Progenitor cell of endocrine pancreas (in vitro differentiated cells): ENCODE data around the gene FUT1. TPM values are rescaled to one million over a fixed set of nuclear protein-coding genes. Genes with fewer than 3 reads are reported as not detected.

Experiments
- DNase-seq: peaks from one replicate; pipeline ENCODE4 v3.0.0; 2021; ENCODE audit warnings: low spot score; ENCODE audit not compliant: unreplicated experiment
- H3K27ac Mint-ChIP-seq: 2 replicates; pipeline ENCODE4 v1.8.0; 2021; ENCODE audit warnings: mild to moderate bottlenecking, moderate library complexity, mixed read lengths
- H3K27me3 Mint-ChIP-seq: 2 replicates; pipeline ENCODE4 v1.8.0; 2021; ENCODE audit warnings: mixed read lengths
- H3K36me3 Mint-ChIP-seq: 2 replicates; pipeline ENCODE4 v1.8.0; 2022; ENCODE audit warnings: mixed read lengths; ENCODE audit not compliant: insufficient read depth
- H3K4me1 Mint-ChIP-seq: 2 replicates; pipeline ENCODE4 v1.8.0; 2021; ENCODE audit warnings: low read depth, mixed read lengths
- H3K4me3 Mint-ChIP-seq: 2 replicates; pipeline ENCODE4 v1.8.0; 2021; ENCODE audit warnings: low read depth, mild to moderate bottlenecking, moderate library complexity, mixed read lengths
- H3K9me3 Mint-ChIP-seq: 2 replicates; pipeline ENCODE4 v1.8.0; 2021; ENCODE audit warnings: low read depth, mixed read lengths
- total RNA-seq: library from RNA; stranded (reverse); gene quantifications from 2 replicates; pipeline ENCODE4 v1.2.1, GENCODE V29; 2021
- TF ChIP-seq, protein P1 (sequence below): fragments of 200-600 bp; sonication (generic); IDR thresholded peaks from one replicate; pipeline ENCODE4 v1.5.0; 2021; ENCODE audit warnings: antibody characterized with exemption, mild to moderate bottlenecking; ENCODE audit not compliant: unreplicated experiment

FUT1 gene
- total RNA-seq, 1 donor from 2014 or later, result 5.4 TPM

DNA sequence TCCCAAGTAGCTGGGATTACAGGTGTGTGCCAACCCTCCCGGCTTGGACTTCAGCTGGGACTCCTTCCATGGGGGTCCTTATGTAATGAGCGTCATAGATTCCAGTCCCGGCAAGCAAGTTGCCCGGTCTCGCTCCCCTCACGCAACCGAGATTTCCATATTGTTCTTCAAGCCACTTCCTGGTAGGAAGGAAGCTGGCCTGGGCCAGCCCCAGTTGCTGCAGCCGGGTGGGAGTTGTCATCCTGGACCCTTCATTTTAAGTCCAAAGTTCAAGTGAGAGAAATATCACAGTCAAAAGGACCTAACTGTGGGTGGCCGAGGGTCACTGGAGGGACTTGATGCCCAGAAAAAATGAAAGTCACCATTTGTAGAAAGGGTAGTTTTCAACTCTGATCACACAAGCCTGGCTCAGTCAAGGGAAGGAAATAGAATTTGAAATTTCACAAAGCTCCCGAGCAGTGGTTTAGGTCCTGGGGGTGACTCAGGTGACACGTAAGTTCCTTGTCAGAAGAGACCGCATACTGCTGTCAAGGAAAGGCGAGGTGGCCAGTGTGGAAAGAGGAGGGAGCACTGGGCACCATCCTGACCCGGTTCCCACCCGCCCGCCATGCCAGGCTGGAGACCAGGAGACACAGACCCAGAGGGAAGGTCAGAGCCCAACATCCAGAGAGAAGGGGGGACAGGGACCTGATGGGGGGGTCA, 8.2 kb upstream of the FUT1 start:
- H3K9me3 Mint-ChIP-seq, result no peaks in the 10 kb centered on the region
- no peaks in the 10 kb centered on the region for H3K4me1 Mint-ChIP-seq
- DNase-seq, result no peak
- H3K36me3 Mint-ChIP-seq, result no peaks in the 10 kb centered on the region
- H3K4me3 Mint-ChIP-seq, result no peak overlapping the region
- H3K27ac Mint-ChIP-seq, result no peak overlapping the region
- TF ChIP-seq, protein P1, sequence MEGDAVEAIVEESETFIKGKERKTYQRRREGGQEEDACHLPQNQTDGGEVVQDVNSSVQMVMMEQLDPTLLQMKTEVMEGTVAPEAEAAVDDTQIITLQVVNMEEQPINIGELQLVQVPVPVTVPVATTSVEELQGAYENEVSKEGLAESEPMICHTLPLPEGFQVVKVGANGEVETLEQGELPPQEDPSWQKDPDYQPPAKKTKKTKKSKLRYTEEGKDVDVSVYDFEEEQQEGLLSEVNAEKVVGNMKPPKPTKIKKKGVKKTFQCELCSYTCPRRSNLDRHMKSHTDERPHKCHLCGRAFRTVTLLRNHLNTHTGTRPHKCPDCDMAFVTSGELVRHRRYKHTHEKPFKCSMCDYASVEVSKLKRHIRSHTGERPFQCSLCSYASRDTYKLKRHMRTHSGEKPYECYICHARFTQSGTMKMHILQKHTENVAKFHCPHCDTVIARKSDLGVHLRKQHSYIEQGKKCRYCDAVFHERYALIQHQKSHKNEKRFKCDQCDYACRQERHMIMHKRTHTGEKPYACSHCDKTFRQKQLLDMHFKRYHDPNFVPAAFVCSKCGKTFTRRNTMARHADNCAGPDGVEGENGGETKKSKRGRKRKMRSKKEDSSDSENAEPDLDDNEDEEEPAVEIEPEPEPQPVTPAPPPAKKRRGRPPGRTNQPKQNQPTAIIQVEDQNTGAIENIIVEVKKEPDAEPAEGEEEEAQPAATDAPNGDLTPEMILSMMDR, result no peak
- peaks cover 30% of the 10 kb centered on the region for H3K27me3 Mint-ChIP-seq

DNA sequence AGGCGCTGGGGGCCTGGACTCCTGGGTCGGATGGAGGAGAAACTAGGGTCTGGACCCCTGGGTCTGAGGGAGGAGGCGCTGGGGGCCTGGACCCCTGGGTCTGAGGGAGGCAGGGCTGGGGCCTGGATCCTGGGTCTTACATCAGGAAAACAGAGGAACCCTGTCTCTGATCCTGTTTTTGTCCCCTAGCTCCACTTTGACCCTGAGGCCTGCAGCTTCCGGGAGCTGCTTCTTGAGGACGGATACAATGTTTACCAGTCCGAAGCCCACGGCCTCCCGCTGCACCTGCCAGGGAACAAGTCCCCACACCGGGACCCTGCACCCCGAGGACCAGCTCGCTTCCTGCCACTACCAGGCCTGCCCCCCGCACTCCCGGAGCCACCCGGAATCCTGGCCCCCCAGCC, 5.3 kb upstream of the FUT1 start:
- DNase-seq, result no peak
- TF ChIP-seq, protein P1, result no peak
- H3K9me3 Mint-ChIP-seq, result no peaks in the 10 kb centered on the region
- no peaks in the 10 kb centered on the region for H3K36me3 Mint-ChIP-seq
- H3K4me3 Mint-ChIP-seq, result no peak overlapping the region
- peaks cover 24% of the 10 kb centered on the region for H3K27me3 Mint-ChIP-seq
- H3K27ac Mint-ChIP-seq, result no peak overlapping the region
- H3K4me1 Mint-ChIP-seq, result peaks cover 8% of the 10 kb centered on the region

DNA sequence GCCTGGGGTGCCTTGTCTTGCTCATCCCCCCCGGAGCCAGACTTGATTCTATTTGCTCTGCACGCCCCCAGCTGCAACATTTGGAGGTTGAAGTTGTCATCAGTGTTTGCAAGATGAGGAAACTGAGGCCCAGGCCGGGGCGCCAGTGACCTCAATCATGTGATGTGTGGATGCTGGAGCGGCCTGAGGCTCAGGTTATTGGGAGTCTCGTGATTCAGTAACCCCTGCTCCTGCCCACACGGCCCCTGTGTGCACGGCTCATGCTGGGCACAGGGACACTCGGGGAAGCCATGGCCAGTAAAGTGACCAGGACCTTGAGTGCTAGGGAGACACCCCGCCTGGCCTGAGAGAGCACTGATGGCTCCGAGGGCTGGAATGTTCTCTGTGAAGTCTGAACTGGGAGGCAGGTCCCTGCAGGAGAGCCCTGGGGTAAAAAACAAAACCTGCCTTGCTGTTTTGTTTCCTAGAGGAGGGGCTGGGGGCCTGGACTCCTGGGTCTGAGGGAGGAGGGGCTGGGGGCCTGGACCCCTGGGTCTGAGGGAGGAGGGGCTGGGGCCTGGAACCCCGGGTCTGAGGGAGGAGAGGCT, 4.7 kb upstream of the FUT1 start:
- TF ChIP-seq, protein P1, result no peak
- no peak overlapping the region for H3K27ac Mint-ChIP-seq
- H3K4me3 Mint-ChIP-seq, result no peak overlapping the region
- H3K4me1 Mint-ChIP-seq, result peaks cover 9% of the 10 kb centered on the region
- no peak for DNase-seq
- H3K9me3 Mint-ChIP-seq, result no peaks in the 10 kb centered on the region
- H3K36me3 Mint-ChIP-seq, result no peaks in the 10 kb centered on the region
- peaks cover 18% of the 10 kb centered on the region for H3K27me3 Mint-ChIP-seq

DNA sequence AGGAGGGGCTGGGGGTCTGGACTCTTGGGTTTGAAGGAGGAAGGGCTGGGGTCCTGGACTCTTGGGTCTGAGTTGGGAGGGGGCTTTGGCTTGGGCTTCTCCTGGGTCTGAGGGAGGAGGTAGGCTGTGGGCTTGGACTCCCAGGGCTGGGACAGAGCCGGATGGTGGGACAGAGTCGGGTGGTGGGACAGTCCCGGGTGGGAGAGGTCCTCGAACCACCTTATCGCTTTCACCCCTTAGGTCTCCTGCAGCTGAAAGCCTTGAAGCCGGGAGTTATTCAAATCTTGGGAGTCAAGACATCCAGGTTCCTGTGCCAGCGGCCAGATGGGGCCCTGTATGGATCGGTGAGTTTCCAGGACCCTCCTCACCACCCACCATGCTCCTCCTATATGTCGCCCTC, 4.2 kb upstream of the FUT1 start:
- H3K4me1 Mint-ChIP-seq, result peaks cover 11% of the 10 kb centered on the region
- H3K27me3 Mint-ChIP-seq, result peaks cover 16% of the 10 kb centered on the region
- no peak overlapping the region for H3K27ac Mint-ChIP-seq
- TF ChIP-seq, protein P1, result no peak
- no peaks in the 10 kb centered on the region for H3K36me3 Mint-ChIP-seq
- H3K4me3 Mint-ChIP-seq, result no peak overlapping the region
- H3K9me3 Mint-ChIP-seq, result no peaks in the 10 kb centered on the region
- DNase-seq, result no peak

DNA sequence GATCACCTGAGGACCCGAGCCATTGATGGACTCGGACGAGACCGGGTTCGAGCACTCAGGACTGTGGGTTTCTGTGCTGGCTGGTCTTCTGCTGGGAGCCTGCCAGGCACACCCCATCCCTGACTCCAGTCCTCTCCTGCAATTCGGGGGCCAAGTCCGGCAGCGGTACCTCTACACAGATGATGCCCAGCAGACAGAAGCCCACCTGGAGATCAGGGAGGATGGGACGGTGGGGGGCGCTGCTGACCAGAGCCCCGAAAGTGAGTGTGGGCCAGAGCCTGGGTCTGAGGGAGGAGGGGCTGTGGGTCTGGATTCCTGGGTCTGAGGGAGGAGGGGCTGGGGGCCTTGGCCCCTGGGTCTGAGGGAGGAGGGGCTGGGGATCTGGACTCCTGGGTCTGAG, 3.8 kb upstream of the FUT1 start:
- peaks cover 14% of the 10 kb centered on the region for H3K27me3 Mint-ChIP-seq
- no peak for DNase-seq
- TF ChIP-seq, protein P1, result no peak
- no peak overlapping the region for H3K27ac Mint-ChIP-seq
- no peaks in the 10 kb centered on the region for H3K36me3 Mint-ChIP-seq
- peaks cover 12% of the 10 kb centered on the region for H3K4me1 Mint-ChIP-seq
- H3K9me3 Mint-ChIP-seq, result no peaks in the 10 kb centered on the region
- H3K4me3 Mint-ChIP-seq, result no peak overlapping the region
